KMS-11 (cell line): ENCODE measurements around the gene CD300A.

ENCODE experiments used
- H2AFZ ChIP-seq: fragments of 200-600 bp; sonication (generic); 2 replicates; pipeline ENCODE4 v1.6.1; 2016; ENCODE audit warnings: antibody characterized with exemption, mixed run types, low read depth
- H3K27ac ChIP-seq: fragments of 200-600 bp; sonication (generic); 2 replicates; pipeline ENCODE4 v1.6.1; 2016; ENCODE audit warnings: mild to moderate bottlenecking, mixed run types
- H3K27me3 ChIP-seq: fragments of 200-600 bp; sonication (generic); 2 replicates; pipeline ENCODE4 v1.6.1; 2017; ENCODE audit warnings: mild to moderate bottlenecking, low read depth, mixed run types, moderate library complexity; ENCODE audit not compliant: insufficient read depth
- H3K36me3 ChIP-seq: fragments of 200-600 bp; sonication (generic); 2 replicates; pipeline ENCODE4 v1.6.1; 2017; ENCODE audit warnings: mild to moderate bottlenecking, mixed run types; ENCODE audit not compliant: insufficient read depth
- H3K4me1 ChIP-seq: fragments of 200-600 bp; sonication (generic); 2 replicates; pipeline ENCODE4 v1.6.1; 2016; ENCODE audit warnings: mild to moderate bottlenecking, low read depth, mixed run types; ENCODE audit not compliant: poor library complexity, severe bottlenecking
- H3K4me2 ChIP-seq: fragments of 200-600 bp; sonication (generic); 2 replicates; pipeline ENCODE4 v1.7.0; 2016; ENCODE audit warnings: mild to moderate bottlenecking, mixed run types
- H3K4me3 ChIP-seq: fragments of 200-600 bp; sonication (generic); IDR thresholded peaks from 2 replicates; pipeline ENCODE4 v1.6.1; 2017; ENCODE audit warnings: low read depth, low read length, mixed read lengths; ENCODE audit not compliant: insufficient read depth
- H3K79me2 ChIP-seq: fragments of 200-600 bp; sonication (generic); 2 replicates; pipeline ENCODE4 v1.6.1; 2016; ENCODE audit warnings: low read depth, mixed run types; ENCODE audit not compliant: insufficient read depth
- H3K9ac ChIP-seq: fragments of 200-600 bp; sonication (generic); 2 replicates; pipeline ENCODE4 v1.6.1; 2016; ENCODE audit warnings: mild to moderate bottlenecking, mixed run types
- H4K20me1 ChIP-seq: fragments of 200-600 bp; sonication (generic); 2 replicates; pipeline ENCODE4 v1.6.1; 2016; ENCODE audit warnings: mild to moderate bottlenecking, mixed run types; ENCODE audit not compliant: insufficient read depth
- CTCF ChIP-seq: fragments of 200-600 bp; sonication (generic); conservative IDR thresholded peaks from 2 replicates; pipeline ENCODE4 v1.6.1; 2017; ENCODE audit warnings: low read depth, mild to moderate bottlenecking, antibody characterized with exemption, low read length, moderate library complexity, mixed read lengths

CD300A gene

DNA sequence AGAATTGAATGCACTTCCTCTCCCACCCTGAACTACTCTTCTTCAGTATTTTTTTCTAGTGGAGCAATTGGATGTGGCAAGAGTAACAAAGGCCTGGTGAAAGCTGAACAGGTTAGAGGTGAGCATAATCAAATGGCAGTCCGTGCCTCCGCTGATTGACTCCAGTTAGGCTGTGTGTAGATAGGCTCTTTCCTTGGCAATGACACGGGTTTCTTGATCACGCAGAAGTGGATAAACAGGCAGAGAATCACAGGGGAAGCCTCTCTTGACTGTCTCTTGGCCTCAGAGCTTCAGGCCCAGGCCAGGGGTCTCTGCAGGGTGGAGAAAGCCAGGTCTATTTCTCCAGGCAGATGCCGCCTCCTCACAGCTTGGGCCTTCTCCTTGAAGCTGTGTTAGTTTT, 60.6 kb downstream of the CD300A start:
- H3K4me2 ChIP-seq = no peak overlapping the region
- H4K20me1 ChIP-seq = no peaks in the 10 kb centered on the region
- H3K27me3 ChIP-seq = peaks cover 98% of the 10 kb centered on the region
- no peaks in the 10 kb centered on the region for H3K4me1 ChIP-seq
- H3K36me3 ChIP-seq = no peaks in the 10 kb centered on the region
- H3K79me2 ChIP-seq = no peaks in the 10 kb centered on the region
- no peak overlapping the region for H2AFZ ChIP-seq
- no peak overlapping the region for H3K9ac ChIP-seq
- TF ChIP-seq CTCF = no peak
- H3K27ac ChIP-seq = no peak overlapping the region
- H3K4me3 ChIP-seq = no peak overlapping the region

GRCh38 chr17:74527756-74528155, 61.3 kb downstream of the CD300A start:
- TF ChIP-seq CTCF = no peak
- peaks cover 98% of the 10 kb centered on the region for H3K27me3 ChIP-seq
- H3K9ac ChIP-seq = no peak overlapping the region
- H3K4me2 ChIP-seq = no peak overlapping the region
- H3K36me3 ChIP-seq = no peaks in the 10 kb centered on the region
- no peaks in the 10 kb centered on the region for H3K4me1 ChIP-seq
- no peaks in the 10 kb centered on the region for H4K20me1 ChIP-seq
- no peaks in the 10 kb centered on the region for H3K79me2 ChIP-seq
- H3K4me3 ChIP-seq = no peak overlapping the region
- no peak overlapping the region for H2AFZ ChIP-seq
- no peak overlapping the region for H3K27ac ChIP-seq

- Histone ChIP-seq H3K36me3 (no peaks in the 10 kb centered on the region), H3K79me2 (no peaks in the 10 kb centered on the region), H3K4me3 (no peak overlapping the region), H3K27me3 (peaks cover 97% of the 10 kb centered on the region), H3K4me2 (no peak overlapping the region), H3K9ac (no peak overlapping the region), H3K4me1 (no peaks in the 10 kb centered on the region), H3K27ac (no peak overlapping the region), H2AFZ (no peak overlapping the region), H4K20me1 (no peaks in the 10 kb centered on the region)
- TF ChIP-seq CTCF = no peak
These were observed 62.2 kb downstream of the CD300A start for GRCh38 chr17:74528491-74529199.

DNA sequence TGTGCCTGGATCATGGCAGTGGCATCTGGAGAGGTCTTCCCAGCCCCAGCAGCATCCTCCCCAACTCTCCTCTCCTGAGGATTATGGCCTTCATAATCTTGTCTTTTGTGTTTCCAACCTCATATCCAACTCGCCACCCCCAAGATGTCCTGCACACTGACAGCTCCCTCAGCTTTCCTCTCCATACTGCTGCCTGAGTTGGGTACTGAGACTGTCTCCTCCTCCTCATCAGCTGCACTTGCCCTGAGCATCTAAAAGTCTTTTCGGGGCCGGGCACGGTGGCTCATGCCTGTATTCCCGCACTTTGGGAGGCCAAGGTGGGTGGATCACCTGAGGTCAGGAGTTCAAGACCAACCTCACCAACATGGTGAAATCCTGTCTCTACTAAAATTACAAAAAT, 62.8 kb downstream of the CD300A start:
- Histone ChIP-seq H4K20me1 (no peaks in the 10 kb centered on the region), H3K4me3 (no peak overlapping the region), H2AFZ (no peak overlapping the region), H3K9ac (no peak overlapping the region), H3K4me2 (no peak overlapping the region), H3K79me2 (no peaks in the 10 kb centered on the region), H3K27me3 (peaks cover 97% of the 10 kb centered on the region), H3K36me3 (no peaks in the 10 kb centered on the region), H3K4me1 (no peaks in the 10 kb centered on the region), H3K27ac (no peak overlapping the region)
- TF ChIP-seq CTCF = no peak
